Measurements from ENCODE around the gene MCTP1.
A peak's percentile ranks its signal among the peaks of the same experiment; 100 is the strongest.

The MCTP1 gene

GRCh38 chr5:94893412-94894135 lies 391.3 kb downstream of the MCTP1 start:
- Histone ChIP-seq H3K27me3 (no peaks in the 10 kb centered on the region), H3K36me3 (no peaks in the 10 kb centered on the region), H3K9me3 (no peaks in the 10 kb centered on the region), H3K4me3 (ENCODE audit: low read depth, low read length) (no peak overlapping the region), H3K4me1 (no peaks in the 10 kb centered on the region; the same call in 1 of the 2 replicates)
- DNase-seq = peak; percentile 12
- peak; percentile 85 for TF ChIP-seq CTCF (IDR thresholded peaks at IDR 0.05; ENCODE audit: low read depth, low read length)

GRCh38 chr5:94891972-94892371 lies 392.9 kb downstream of the MCTP1 start:
- Histone ChIP-seq H3K9me3 (no peaks in the 10 kb centered on the region), H3K36me3 (no peaks in the 10 kb centered on the region), H3K4me3 (ENCODE audit: low read depth, low read length) (no peak overlapping the region), H3K27me3 (no peaks in the 10 kb centered on the region), H3K4me1 (no peaks in the 10 kb centered on the region; the same call in 1 of the 2 replicates)
- no peak for TF ChIP-seq CTCF (IDR thresholded peaks at IDR 0.05; ENCODE audit: low read depth, low read length)
- no peak for DNase-seq

GRCh38 chr5:94891565-94891964 lies 393.3 kb downstream of the MCTP1 start:
- no peaks in the 10 kb centered on the region for H3K9me3 ChIP-seq
- DNase-seq = no peak
- H3K4me1 ChIP-seq = no peaks in the 10 kb centered on the region; the same call in 1 of the 2 replicates
- no peak overlapping the region for H3K4me3 ChIP-seq (ENCODE audit: low read depth, low read length)
- H3K27me3 ChIP-seq = no peaks in the 10 kb centered on the region
- TF ChIP-seq CTCF (IDR thresholded peaks at IDR 0.05; ENCODE audit: low read depth, low read length) = no peak
- no peaks in the 10 kb centered on the region for H3K36me3 ChIP-seq

GRCh38 chr5:94890907-94891306 lies 394.0 kb downstream of the MCTP1 start:
- no peaks in the 10 kb centered on the region for H3K36me3 ChIP-seq
- no peak overlapping the region for H3K4me3 ChIP-seq (ENCODE audit: low read depth, low read length)
- H3K4me1 ChIP-seq = no peaks in the 10 kb centered on the region; the same call in 1 of the 2 replicates
- DNase-seq = no peak
- H3K27me3 ChIP-seq = no peaks in the 10 kb centered on the region
- H3K9me3 ChIP-seq = no peaks in the 10 kb centered on the region
- no peak for TF ChIP-seq CTCF (IDR thresholded peaks at IDR 0.05; ENCODE audit: low read depth, low read length)

- H3K36me3 ChIP-seq = no peaks in the 10 kb centered on the region
- H3K27me3 ChIP-seq = no peaks in the 10 kb centered on the region
- TF ChIP-seq CTCF (IDR thresholded peaks at IDR 0.05; ENCODE audit: low read depth, low read length) = no peak
- H3K4me3 ChIP-seq (ENCODE audit: low read depth, low read length) = no peak overlapping the region
- no peaks in the 10 kb centered on the region for H3K9me3 ChIP-seq
- no peaks in the 10 kb centered on the region for H3K4me1 ChIP-seq
- DNase-seq = no peak
Observed at GRCh38 chr5:94888674-94889073, 396.2 kb downstream of the MCTP1 start.

GRCh38 chr5:94885931-94886330 lies 399.0 kb downstream of the MCTP1 start:
- H3K4me1 ChIP-seq = no peaks in the 10 kb centered on the region
- no peaks in the 10 kb centered on the region for H3K36me3 ChIP-seq
- no peak for DNase-seq
- H3K9me3 ChIP-seq = no peaks in the 10 kb centered on the region
- H3K4me3 ChIP-seq (ENCODE audit: low read depth, low read length) = no peak overlapping the region
- TF ChIP-seq CTCF (IDR thresholded peaks at IDR 0.05; ENCODE audit: low read depth, low read length) = no peak
- no peaks in the 10 kb centered on the region for H3K27me3 ChIP-seq

All from BE2C (cell line).